Measurements from ENCODE around the gene MCUR1. TPM values are rescaled to one million over a fixed set of nuclear protein-coding genes. Genes with fewer than 3 reads are reported as not detected.
A peak's percentile ranks its signal among the peaks of the same experiment; 100 is the strongest.

The MCUR1 gene
- total and polyA plus RNA-seq, 9 of the 15 experiments (the other 6 are each of a cell fraction or from before 2014, with no cell fraction given) = 5.1 to 60.2 (median 41.4) TPM

DNA sequence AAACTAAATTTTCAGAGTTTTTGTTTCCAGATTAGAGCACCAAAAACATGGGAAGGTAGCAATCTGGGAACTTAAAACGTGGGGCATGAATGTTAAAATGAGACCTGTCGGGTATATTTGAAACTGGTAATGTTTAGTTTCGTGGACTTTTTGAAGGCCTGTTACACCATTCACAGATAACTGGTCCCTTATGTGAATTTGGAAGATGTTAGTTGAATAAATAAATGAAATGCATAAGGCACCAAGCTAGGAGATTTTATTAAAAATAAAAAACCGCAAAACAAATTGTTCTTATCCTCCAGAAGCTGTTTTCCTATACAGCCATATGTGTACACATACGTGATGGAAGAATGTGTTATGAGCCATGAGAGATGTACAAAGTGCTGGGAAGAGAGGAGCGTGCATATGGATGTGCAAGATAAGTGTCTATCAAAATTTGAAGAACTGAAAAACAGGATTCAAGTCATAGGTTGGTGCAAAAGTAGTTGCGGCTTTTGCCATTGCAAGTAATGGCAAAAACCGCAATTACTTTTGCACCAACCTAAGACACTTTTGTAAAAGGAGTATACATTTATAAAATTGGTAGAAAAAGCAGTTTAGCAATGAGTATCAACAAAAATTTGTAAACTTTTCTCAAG lies 700 bp upstream of the MCUR1 start (continued):
- TF ChIP-seq, protein P1, sequence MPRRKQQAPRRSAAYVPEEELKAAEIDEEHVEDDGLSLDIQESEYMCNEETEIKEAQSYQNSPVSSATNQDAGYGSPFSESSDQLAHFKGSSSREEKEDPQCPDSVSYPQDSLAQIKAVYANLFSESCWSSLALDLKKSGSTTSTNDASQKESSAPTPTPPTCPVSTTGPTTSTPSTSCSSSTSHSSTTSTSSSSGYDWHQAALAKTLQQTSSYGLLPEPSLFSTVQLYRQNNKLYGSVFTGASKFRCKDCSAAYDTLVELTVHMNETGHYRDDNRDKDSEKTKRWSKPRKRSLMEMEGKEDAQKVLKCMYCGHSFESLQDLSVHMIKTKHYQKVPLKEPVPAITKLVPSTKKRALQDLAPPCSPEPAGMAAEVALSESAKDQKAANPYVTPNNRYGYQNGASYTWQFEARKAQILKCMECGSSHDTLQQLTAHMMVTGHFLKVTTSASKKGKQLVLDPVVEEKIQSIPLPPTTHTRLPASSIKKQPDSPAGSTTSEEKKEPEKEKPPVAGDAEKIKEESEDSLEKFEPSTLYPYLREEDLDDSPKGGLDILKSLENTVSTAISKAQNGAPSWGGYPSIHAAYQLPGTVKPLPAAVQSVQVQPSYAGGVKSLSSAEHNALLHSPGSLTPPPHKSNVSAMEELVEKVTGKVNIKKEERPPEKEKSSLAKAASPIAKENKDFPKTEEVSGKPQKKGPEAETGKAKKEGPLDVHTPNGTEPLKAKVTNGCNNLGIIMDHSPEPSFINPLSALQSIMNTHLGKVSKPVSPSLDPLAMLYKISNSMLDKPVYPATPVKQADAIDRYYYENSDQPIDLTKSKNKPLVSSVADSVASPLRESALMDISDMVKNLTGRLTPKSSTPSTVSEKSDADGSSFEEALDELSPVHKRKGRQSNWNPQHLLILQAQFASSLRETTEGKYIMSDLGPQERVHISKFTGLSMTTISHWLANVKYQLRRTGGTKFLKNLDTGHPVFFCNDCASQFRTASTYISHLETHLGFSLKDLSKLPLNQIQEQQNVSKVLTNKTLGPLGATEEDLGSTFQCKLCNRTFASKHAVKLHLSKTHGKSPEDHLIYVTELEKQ (CRISPR knock-in tag; IDR thresholded peaks at IDR 0.05) = 0 out of 2 replicates have a peak, but pooled peaks have one; percentile 19
- TF ChIP-seq RHOXF2B (CRISPR knock-in tag; conservative IDR thresholded peaks at IDR 0.05) = no peak
- TF ChIP-seq HEY1 (CRISPR knock-in tag; IDR thresholded peaks at IDR 0.05; ENCODE audit: borderline replicate concordance) = 0 out of 2 replicates have a peak, but pooled peaks have one; percentile 2
- 0 out of 2 replicates have a peak, but pooled peaks have one; percentile 9 for TF ChIP-seq FOXK1 (CRISPR knock-in tag; IDR thresholded peaks at IDR 0.05; ENCODE audit: borderline replicate concordance)
- peak; percentile 63; the same call in 1 of the 2 replicates for TF ChIP-seq POLR2H (tag; IDR thresholded peaks at IDR 0.05; ENCODE audit: low read depth)
- TF ChIP-seq, protein P2, sequence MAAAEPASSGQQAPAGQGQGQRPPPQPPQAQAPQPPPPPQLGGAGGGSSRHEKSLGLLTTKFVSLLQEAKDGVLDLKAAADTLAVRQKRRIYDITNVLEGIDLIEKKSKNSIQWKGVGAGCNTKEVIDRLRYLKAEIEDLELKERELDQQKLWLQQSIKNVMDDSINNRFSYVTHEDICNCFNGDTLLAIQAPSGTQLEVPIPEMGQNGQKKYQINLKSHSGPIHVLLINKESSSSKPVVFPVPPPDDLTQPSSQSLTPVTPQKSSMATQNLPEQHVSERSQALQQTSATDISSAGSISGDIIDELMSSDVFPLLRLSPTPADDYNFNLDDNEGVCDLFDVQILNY (CRISPR knock-in tag; IDR thresholded peaks at IDR 0.05) = no peak
- no peak for TF ChIP-seq EZH2 (IDR thresholded peaks at IDR 0.05; ENCODE audit: borderline replicate concordance, low read depth, low read length)
- TF ChIP-seq TBP (optimal IDR thresholded peaks at IDR 0.05; ENCODE audit: low read depth, low read length) = no peak
- 0 out of 2 replicates have a peak, but pooled peaks have one; percentile 18 for TF ChIP-seq ERF (CRISPR knock-in tag; IDR thresholded peaks at IDR 0.05)
- no peak for TF ChIP-seq TEAD2 (tag; IDR thresholded peaks at IDR 0.05)
- no peak for TF ChIP-seq MAFF (IDR thresholded peaks at IDR 0.05; ENCODE audit: low read length)
- TF ChIP-seq CTBP1 (IDR thresholded peaks at IDR 0.05; ENCODE audit: borderline replicate concordance) = no peak
- no peak for TF ChIP-seq KDM4B (IDR thresholded peaks at IDR 0.05; ENCODE audit: borderline replicate concordance in 2 of 2, low read depth in 1 of 2)
- TF ChIP-seq, protein P3, sequence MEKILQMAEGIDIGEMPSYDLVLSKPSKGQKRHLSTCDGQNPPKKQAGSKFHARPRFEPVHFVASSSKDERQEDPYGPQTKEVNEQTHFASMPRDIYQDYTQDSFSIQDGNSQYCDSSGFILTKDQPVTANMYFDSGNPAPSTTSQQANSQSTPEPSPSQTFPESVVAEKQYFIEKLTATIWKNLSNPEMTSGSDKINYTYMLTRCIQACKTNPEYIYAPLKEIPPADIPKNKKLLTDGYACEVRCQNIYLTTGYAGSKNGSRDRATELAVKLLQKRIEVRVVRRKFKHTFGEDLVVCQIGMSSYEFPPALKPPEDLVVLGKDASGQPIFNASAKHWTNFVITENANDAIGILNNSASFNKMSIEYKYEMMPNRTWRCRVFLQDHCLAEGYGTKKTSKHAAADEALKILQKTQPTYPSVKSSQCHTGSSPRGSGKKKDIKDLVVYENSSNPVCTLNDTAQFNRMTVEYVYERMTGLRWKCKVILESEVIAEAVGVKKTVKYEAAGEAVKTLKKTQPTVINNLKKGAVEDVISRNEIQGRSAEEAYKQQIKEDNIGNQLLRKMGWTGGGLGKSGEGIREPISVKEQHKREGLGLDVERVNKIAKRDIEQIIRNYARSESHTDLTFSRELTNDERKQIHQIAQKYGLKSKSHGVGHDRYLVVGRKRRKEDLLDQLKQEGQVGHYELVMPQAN (IDR thresholded peaks at IDR 0.05; ENCODE audit: borderline replicate concordance) = no peak
- TF ChIP-seq CBFA2T2 (conservative IDR thresholded peaks at IDR 0.05) = peak; percentile 21; the same call in 1 of the 2 replicates
- TF ChIP-seq, protein P4, sequence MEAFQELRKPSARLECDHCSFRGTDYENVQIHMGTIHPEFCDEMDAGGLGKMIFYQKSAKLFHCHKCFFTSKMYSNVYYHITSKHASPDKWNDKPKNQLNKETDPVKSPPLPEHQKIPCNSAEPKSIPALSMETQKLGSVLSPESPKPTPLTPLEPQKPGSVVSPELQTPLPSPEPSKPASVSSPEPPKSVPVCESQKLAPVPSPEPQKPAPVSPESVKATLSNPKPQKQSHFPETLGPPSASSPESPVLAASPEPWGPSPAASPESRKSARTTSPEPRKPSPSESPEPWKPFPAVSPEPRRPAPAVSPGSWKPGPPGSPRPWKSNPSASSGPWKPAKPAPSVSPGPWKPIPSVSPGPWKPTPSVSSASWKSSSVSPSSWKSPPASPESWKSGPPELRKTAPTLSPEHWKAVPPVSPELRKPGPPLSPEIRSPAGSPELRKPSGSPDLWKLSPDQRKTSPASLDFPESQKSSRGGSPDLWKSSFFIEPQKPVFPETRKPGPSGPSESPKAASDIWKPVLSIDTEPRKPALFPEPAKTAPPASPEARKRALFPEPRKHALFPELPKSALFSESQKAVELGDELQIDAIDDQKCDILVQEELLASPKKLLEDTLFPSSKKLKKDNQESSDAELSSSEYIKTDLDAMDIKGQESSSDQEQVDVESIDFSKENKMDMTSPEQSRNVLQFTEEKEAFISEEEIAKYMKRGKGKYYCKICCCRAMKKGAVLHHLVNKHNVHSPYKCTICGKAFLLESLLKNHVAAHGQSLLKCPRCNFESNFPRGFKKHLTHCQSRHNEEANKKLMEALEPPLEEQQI (IDR thresholded peaks at IDR 0.05) = 0 out of 2 replicates have a peak, but pooled peaks have one; percentile 14
- TF ChIP-seq ARNT (IDR thresholded peaks at IDR 0.05) = 0 out of 4 replicates have a peak, but pooled peaks of 1 of the 2 experiments have one; percentile 39
- TF ChIP-seq CBFA2T3 (IDR thresholded peaks at IDR 0.05) = 0 out of 2 replicates have a peak, but pooled peaks have one; percentile 8
- TF ChIP-seq SAP30 (IDR thresholded peaks at IDR 0.05; ENCODE audit: borderline replicate concordance, insufficient read depth, low read depth, low read length, poor library complexity, severe bottlenecking) = peak; percentile 4

Measured in K562 (cell line).